ENCODE results near the gene DLGAP1. TPM values are rescaled to one million over a fixed set of nuclear protein-coding genes. Genes with fewer than 3 reads are reported as not detected.

DLGAP1 gene
- total and polyA plus RNA-seq, 3 experiments from 2014 or later: 0.07 to 0.46 TPM; not detected in 1

- no peaks in the 10 kb centered on the region for H3K36me3 ChIP-seq (ENCODE audit: insufficient read depth, low read length)
- no peaks in the 10 kb centered on the region for H3K4me1 Mint-ChIP-seq
- no peak overlapping the region for H3K27ac Mint-ChIP-seq
- H3K36me3 Mint-ChIP-seq: no peaks in the 10 kb centered on the region
- ChIA-PET POLR2A (no interaction called here), CTCF (no interaction called here)
- H3K27me3 Mint-ChIP-seq: no peaks in the 10 kb centered on the region
- no peak overlapping the region for H3K4me3 Mint-ChIP-seq
- peaks cover 2 to 15% (median 6%) of the 10 kb centered on the region in 5 donors for H3K9me3 Mint-ChIP-seq
- no peaks in the 10 kb centered on the region for H3K9me3 ChIP-seq (ENCODE audit: low read length)
- no peak overlapping the region for H3K27ac ChIP-seq (ENCODE audit: low read depth, low read length)
- DNase-seq: no peak
- no peaks in the 10 kb centered on the region for H3K27me3 ChIP-seq (ENCODE audit: insufficient read depth, low read length, poor library complexity, severe bottlenecking)
- no peaks in the 10 kb centered on the region for H3K4me1 ChIP-seq (ENCODE audit: insufficient read depth, low read length)
- H3K4me3 ChIP-seq (ENCODE audit: low read length): no peak overlapping the region
These were observed 85.4 kb downstream of the DLGAP1 start for GRCh38 chr18:4369705-4370104.

GRCh38 chr18:4360221-4360715, 94.8 kb downstream of the DLGAP1 start:
- H3K27me3 Mint-ChIP-seq: no peaks in the 10 kb centered on the region
- Histone ChIP-seq H3K4me3 (ENCODE audit: low read length) (no peak overlapping the region), H3K27me3 (ENCODE audit: insufficient read depth, low read length, poor library complexity, severe bottlenecking) (no peaks in the 10 kb centered on the region), H3K9me3 (ENCODE audit: low read length) (no peaks in the 10 kb centered on the region), H3K4me1 (ENCODE audit: insufficient read depth, low read length) (no peaks in the 10 kb centered on the region), H3K36me3 (ENCODE audit: insufficient read depth, low read length) (no peaks in the 10 kb centered on the region), H3K27ac (ENCODE audit: low read depth, low read length) (no peak overlapping the region)
- peaks cover 11 to 39% (median 30%) of the 10 kb centered on the region in 5 donors for H3K9me3 Mint-ChIP-seq
- ChIA-PET CTCF (no interaction called here), POLR2A (no interaction called here)
- H3K27ac Mint-ChIP-seq: no peak overlapping the region
- H3K4me1 Mint-ChIP-seq: no peaks in the 10 kb centered on the region
- H3K4me3 Mint-ChIP-seq: no peak overlapping the region
- DNase-seq: no peak
- peaks cover 0 to 2% (median 0%) of the 10 kb centered on the region in 3 donors for H3K36me3 Mint-ChIP-seq

GRCh38 chr18:4358618-4359017, 96.5 kb downstream of the DLGAP1 start:
- ChIA-PET CTCF (no interaction called here), POLR2A (no interaction called here)
- no peaks in the 10 kb centered on the region for H3K9me3 ChIP-seq (ENCODE audit: low read length)
- H3K4me1 Mint-ChIP-seq: no peaks in the 10 kb centered on the region
- H3K4me3 Mint-ChIP-seq: no peak overlapping the region
- H3K27ac Mint-ChIP-seq: no peak overlapping the region
- H3K27ac ChIP-seq (ENCODE audit: low read depth, low read length): no peak overlapping the region
- H3K4me3 ChIP-seq (ENCODE audit: low read length): no peak overlapping the region
- no peaks in the 10 kb centered on the region for H3K27me3 ChIP-seq (ENCODE audit: insufficient read depth, low read length, poor library complexity, severe bottlenecking)
- no peaks in the 10 kb centered on the region for H3K4me1 ChIP-seq (ENCODE audit: insufficient read depth, low read length)
- H3K36me3 Mint-ChIP-seq: peaks cover 0 to 2% (median 0%) of the 10 kb centered on the region in 3 donors
- DNase-seq: no peak
- H3K27me3 Mint-ChIP-seq: no peaks in the 10 kb centered on the region
- H3K36me3 ChIP-seq (ENCODE audit: insufficient read depth, low read length): no peaks in the 10 kb centered on the region
- H3K9me3 Mint-ChIP-seq: peaks cover 11 to 36% (median 28%) of the 10 kb centered on the region in 5 donors

GRCh38 chr18:4357579-4357978, 97.5 kb downstream of the DLGAP1 start:
- no peak for DNase-seq
- no peak overlapping the region for H3K4me3 ChIP-seq (ENCODE audit: low read length)
- CTCF ChIA-PET: no interaction called here
- H3K27ac ChIP-seq (ENCODE audit: low read depth, low read length): no peak overlapping the region
- H3K4me3 Mint-ChIP-seq: no peak overlapping the region
- H3K27me3 ChIP-seq (ENCODE audit: insufficient read depth, low read length, poor library complexity, severe bottlenecking): no peaks in the 10 kb centered on the region
- no peaks in the 10 kb centered on the region for H3K36me3 ChIP-seq (ENCODE audit: insufficient read depth, low read length)
- H3K27me3 Mint-ChIP-seq: no peaks in the 10 kb centered on the region
- peaks cover 11 to 30% (median 25%) of the 10 kb centered on the region in 5 donors for H3K9me3 Mint-ChIP-seq
- H3K36me3 Mint-ChIP-seq: peaks cover 0 to 2% (median 0%) of the 10 kb centered on the region in 3 donors
- H3K9me3 ChIP-seq (ENCODE audit: low read length): no peaks in the 10 kb centered on the region
- POLR2A ChIA-PET: no interaction called here
- H3K27ac Mint-ChIP-seq: no peak overlapping the region
- no peaks in the 10 kb centered on the region for H3K4me1 ChIP-seq (ENCODE audit: insufficient read depth, low read length)
- no peaks in the 10 kb centered on the region for H3K4me1 Mint-ChIP-seq

- Histone ChIP-seq H3K36me3 (ENCODE audit: insufficient read depth, low read length) (no peaks in the 10 kb centered on the region), H3K4me3 (ENCODE audit: low read length) (no peak overlapping the region), H3K9me3 (ENCODE audit: low read length) (no peaks in the 10 kb centered on the region), H3K27ac (ENCODE audit: low read depth, low read length) (no peak overlapping the region), H3K27me3 (ENCODE audit: insufficient read depth, low read length, poor library complexity, severe bottlenecking) (no peaks in the 10 kb centered on the region), H3K4me1 (ENCODE audit: insufficient read depth, low read length) (no peaks in the 10 kb centered on the region)
- Mint-ChIP-seq H3K9me3 (peaks cover 7 to 29% (median 24%) of the 10 kb centered on the region in 5 donors), H3K27ac (no peak overlapping the region), H3K27me3 (no peaks in the 10 kb centered on the region), H3K4me1 (no peaks in the 10 kb centered on the region), H3K4me3 (no peak overlapping the region), H3K36me3 (peaks cover 0 to 2% (median 0%) of the 10 kb centered on the region in 3 donors)
- ChIA-PET CTCF (no interaction called here), POLR2A (no interaction called here)
- no peak for DNase-seq
These were observed 98.2 kb downstream of the DLGAP1 start for GRCh38 chr18:4356929-4357328.

- no peak overlapping the region for H3K27ac ChIP-seq (ENCODE audit: low read depth, low read length)
- no peaks in the 10 kb centered on the region for H3K9me3 ChIP-seq (ENCODE audit: low read length)
- Mint-ChIP-seq H3K9me3 (peaks cover 5 to 19% (median 16%) of the 10 kb centered on the region in 5 donors), H3K27me3 (no peaks in the 10 kb centered on the region), H3K4me1 (no peaks in the 10 kb centered on the region), H3K27ac (no peak overlapping the region), H3K36me3 (peaks cover 0 to 2% (median 0%) of the 10 kb centered on the region in 3 donors), H3K4me3 (no peak overlapping the region)
- H3K27me3 ChIP-seq (ENCODE audit: insufficient read depth, low read length, poor library complexity, severe bottlenecking): no peaks in the 10 kb centered on the region
- ChIA-PET POLR2A (no interaction called here), CTCF (no interaction called here)
- DNase-seq: no peak
- no peaks in the 10 kb centered on the region for H3K36me3 ChIP-seq (ENCODE audit: insufficient read depth, low read length)
- H3K4me1 ChIP-seq (ENCODE audit: insufficient read depth, low read length): no peaks in the 10 kb centered on the region
- H3K4me3 ChIP-seq (ENCODE audit: low read length): no peak overlapping the region
These were observed 101.2 kb downstream of the DLGAP1 start for GRCh38 chr18:4353853-4354418.

- Histone ChIP-seq H3K27me3 (ENCODE audit: insufficient read depth, low read length, poor library complexity, severe bottlenecking) (no peaks in the 10 kb centered on the region), H3K4me3 (ENCODE audit: low read length) (no peak overlapping the region), H3K9me3 (ENCODE audit: low read length) (no peaks in the 10 kb centered on the region), H3K36me3 (ENCODE audit: insufficient read depth, low read length) (no peaks in the 10 kb centered on the region), H3K27ac (ENCODE audit: low read depth, low read length) (no peak overlapping the region), H3K4me1 (ENCODE audit: insufficient read depth, low read length) (no peaks in the 10 kb centered on the region)
- Mint-ChIP-seq H3K27me3 (no peaks in the 10 kb centered on the region), H3K4me3 (no peak overlapping the region), H3K9me3 (peaks cover 5 to 19% (median 18%) of the 10 kb centered on the region in 5 donors), H3K4me1 (no peaks in the 10 kb centered on the region), H3K27ac (no peak overlapping the region), H3K36me3 (peaks cover 0 to 2% (median 0%) of the 10 kb centered on the region in 3 donors)
- ChIA-PET CTCF (no interaction called here), POLR2A (no interaction called here)
- no peak for DNase-seq
These were observed 102.2 kb downstream of the DLGAP1 start for GRCh38 chr18:4352746-4353551.

- Histone ChIP-seq H3K36me3 (ENCODE audit: insufficient read depth, low read length) (no peaks in the 10 kb centered on the region), H3K4me1 (ENCODE audit: insufficient read depth, low read length) (no peaks in the 10 kb centered on the region), H3K27ac (ENCODE audit: low read depth, low read length) (no peak overlapping the region), H3K27me3 (ENCODE audit: insufficient read depth, low read length, poor library complexity, severe bottlenecking) (no peaks in the 10 kb centered on the region), H3K9me3 (ENCODE audit: low read length) (no peaks in the 10 kb centered on the region), H3K4me3 (ENCODE audit: low read length) (no peak overlapping the region)
- POLR2A ChIA-PET: no interaction called here
- no peaks in the 10 kb centered on the region for H3K4me1 Mint-ChIP-seq
- H3K27ac Mint-ChIP-seq: no peak overlapping the region
- no peaks in the 10 kb centered on the region for H3K27me3 Mint-ChIP-seq
- no peak overlapping the region for H3K4me3 Mint-ChIP-seq
- peaks cover 3 to 18% (median 12%) of the 10 kb centered on the region in 5 donors for H3K9me3 Mint-ChIP-seq
- CTCF ChIA-PET: no interaction called here
- no peak for DNase-seq
- H3K36me3 Mint-ChIP-seq: no peaks in the 10 kb centered on the region
These were observed 104.1 kb downstream of the DLGAP1 start for GRCh38 chr18:4351005-4351404.

All from CD8-positive, alpha-beta memory T cell (primary cell).